Right cardiac atrium (tissue), 5 donors: ENCODE results near the gene CHD6. TPM values are rescaled to one million over a fixed set of nuclear protein-coding genes. Genes with fewer than 3 reads are reported as not detected.
"Not testable (repeated sequence)": the region's sequence is repeated elsewhere in the genome, so short reads cannot be mapped to it uniquely, and the experiment has no call there.

Experiments
- ATAC-seq, 2 donors: fragments of 200-7000 bp; cut with Tn5 transposase; one replicate each; pipeline versions ENCODE4 v1.8.0 to v1.9.1; 2020; ENCODE audit warnings: moderate library complexity in 2 of 2, mild to moderate bottlenecking in 1 of 2
- DNase-seq, 3 donors: peaks; one replicate each; pipeline ENCODE4 v3.0.0-alpha.2; 2020
- H3K27ac ChIP-seq: one replicate; pipeline ENCODE4 v1.5.1; 2013; ENCODE audit warnings: mild to moderate bottlenecking, low read length, control low read depth, moderate library complexity
- H3K27me3 ChIP-seq: one replicate; pipeline ENCODE4 v1.6.1; 2013; ENCODE audit not compliant: control insufficient read depth, insufficient read depth
- H3K4me1 ChIP-seq: one replicate; pipeline ENCODE4 v1.6.1; 2013; ENCODE audit warnings: low read length; ENCODE audit not compliant: control insufficient read depth, insufficient read depth
- H3K4me3 ChIP-seq: one replicate; pipeline ENCODE4 v1.5.1; 2013; ENCODE audit warnings: low read length, control low read depth
- H3K9me3 ChIP-seq: one replicate; pipeline ENCODE4 v1.6.1; 2013; ENCODE audit warnings: low read length; ENCODE audit not compliant: control insufficient read depth
- WGBS: extraction: QIAGEN DNeasy Blood & Tissue Kit; methylation state at CpG from one replicate; pipeline ENCODE4 v1.1.7; 2013; 5-methylcytosine and 5-hydroxymethylcytosine counted together
- intact Hi-C, 4 donors: fragments of 100-400 bp; cut with DNase I; formaldehyde crosslinking; loops; one replicate each; pipeline versions ENCODE4 v1.11.0 to v1.14.0; 2022 to 2023
- polyA plus RNA-seq: library from polyadenylated mRNA; stranded (reverse); fragments of 200-250 nt; gene quantifications from one replicate; pipeline ENCODE4 v1.2.3, GENCODE V29; 2013
- total RNA-seq, 4 donors: library from RNA; stranded (reverse); fragmentation: NEBNext Ultra II Directional; extraction: Animal tissue kit (Norgen Biotek cat#: 25700); gene quantifications; one replicate each; pipeline ENCODE4 v1.2.1, GENCODE V29; 2021
- donor health status: healthy with polysubstance abuse.
- donor health status: DM: no; HTN: yes; CAD: no.
- donor health status: DM: no; HTN: no; CAD: no.
- donor health status: DM: no; HTN: yes; CAD: no; lungs with severe emphysema.
- donor health status: DM: yes; HTN: yes; CAD: no.

Gene CHD6
- total and polyA plus RNA-seq, 5 donors, result 9.7 to 53.9 (median 49.2) TPM

DNA sequence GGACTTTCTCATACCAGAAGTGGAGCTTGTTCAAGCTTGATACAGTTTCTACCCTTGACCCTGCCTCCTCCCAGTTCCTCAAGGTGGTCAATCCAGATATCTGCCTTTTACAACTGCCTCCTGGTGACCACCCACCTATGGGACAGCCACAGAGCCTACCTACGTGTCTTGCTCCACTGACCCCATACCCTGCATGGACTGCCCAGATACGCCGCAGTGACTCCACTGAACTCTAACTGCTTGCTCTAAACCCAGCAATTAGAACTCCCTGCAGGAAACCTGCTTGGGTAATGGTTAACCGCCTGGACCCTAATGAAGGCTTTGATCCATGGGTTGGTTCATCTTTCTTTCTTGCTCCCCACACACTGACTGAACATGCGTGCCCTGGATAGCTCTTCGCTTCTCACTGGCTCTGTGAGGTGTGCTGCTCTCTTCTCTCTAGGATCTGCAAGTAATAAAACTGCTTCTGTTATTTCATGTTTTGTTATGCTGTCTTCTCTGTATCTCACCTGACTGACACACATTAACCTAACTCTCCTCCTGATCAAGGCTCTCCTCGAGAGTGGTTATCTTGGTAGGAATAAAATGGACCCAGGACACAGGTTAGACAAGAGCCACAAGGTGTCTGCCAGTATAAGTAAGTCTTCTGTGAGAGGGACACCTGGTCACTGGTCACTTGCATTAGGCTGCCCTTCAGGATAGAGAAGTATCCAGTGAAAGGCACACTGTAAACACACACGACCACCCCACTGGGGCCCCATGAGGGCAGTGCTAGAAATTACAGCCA is 79.2 kb downstream of the CHD6 start:
- intact Hi-C loops, result no loop called here
- ATAC-seq, result no peak
- Histone ChIP-seq H3K4me3 (no peak overlapping the region), H3K4me1 (no peaks in the 10 kb centered on the region), H3K27ac (no peak overlapping the region), H3K9me3 (no peaks in the 10 kb centered on the region), H3K27me3 (no peaks in the 10 kb centered on the region)
- WGBS, result 92% methylated on average over 8 of the region's 8 CpGs
- DNase-seq, result no peak

DNA sequence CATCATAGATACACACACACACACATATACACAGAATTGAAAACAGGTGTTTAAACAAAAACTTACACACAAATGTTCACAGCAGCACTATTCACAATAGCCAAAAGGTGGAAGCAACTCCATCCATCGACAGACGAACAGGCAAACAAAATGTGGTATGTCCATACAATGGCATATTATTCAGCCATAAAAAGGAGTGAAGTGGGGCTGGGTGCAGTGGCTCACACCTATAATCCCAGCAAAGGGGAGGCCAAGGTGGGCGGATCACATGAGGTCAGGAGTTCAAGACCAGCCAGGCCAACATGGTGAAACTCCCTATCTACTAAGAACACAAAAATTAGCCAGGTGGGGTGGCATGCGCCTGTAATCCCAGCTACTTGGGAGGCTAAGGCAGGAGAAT is 80.3 kb downstream of the CHD6 start:
- Histone ChIP-seq H3K4me3 (no peak overlapping the region), H3K4me1 (no peaks in the 10 kb centered on the region), H3K27ac (no peak overlapping the region), H3K9me3 (no peaks in the 10 kb centered on the region), H3K27me3 (no peaks in the 10 kb centered on the region)
- intact Hi-C loops, result no loop called here
- DNase-seq (no peak), ATAC-seq (no peak)
- WGBS, result 99% methylated on average over 4 of the region's 4 CpGs

DNA sequence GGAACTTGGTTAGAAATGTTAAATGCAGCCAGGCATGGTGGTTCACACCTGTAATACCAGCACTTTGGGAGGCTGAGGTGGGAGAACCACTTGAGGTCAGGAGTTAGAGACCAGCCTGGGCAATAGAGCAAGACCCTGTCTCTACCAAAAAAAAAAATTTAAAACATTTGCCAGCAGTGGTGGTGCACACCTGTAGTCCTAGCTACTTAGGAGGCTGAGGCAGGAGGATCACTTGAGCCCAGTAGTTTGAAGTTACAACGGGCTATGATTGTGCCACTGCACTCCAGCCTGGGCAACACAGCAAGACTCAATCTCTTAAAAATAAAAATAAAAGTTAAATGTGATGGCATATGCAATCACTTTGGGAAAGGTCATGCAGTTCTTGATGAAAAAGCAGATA is 82.6 kb downstream of the CHD6 start:
- H3K4me1 ChIP-seq, intact Hi-C loops, H3K9me3 ChIP-seq, H3K27ac ChIP-seq, H3K27me3 ChIP-seq, DNase-seq, H3K4me3 ChIP-seq, ATAC-seq: not testable (repeated sequence)
- 100% methylated on average over 1 of the region's 1 CpG for WGBS

DNA sequence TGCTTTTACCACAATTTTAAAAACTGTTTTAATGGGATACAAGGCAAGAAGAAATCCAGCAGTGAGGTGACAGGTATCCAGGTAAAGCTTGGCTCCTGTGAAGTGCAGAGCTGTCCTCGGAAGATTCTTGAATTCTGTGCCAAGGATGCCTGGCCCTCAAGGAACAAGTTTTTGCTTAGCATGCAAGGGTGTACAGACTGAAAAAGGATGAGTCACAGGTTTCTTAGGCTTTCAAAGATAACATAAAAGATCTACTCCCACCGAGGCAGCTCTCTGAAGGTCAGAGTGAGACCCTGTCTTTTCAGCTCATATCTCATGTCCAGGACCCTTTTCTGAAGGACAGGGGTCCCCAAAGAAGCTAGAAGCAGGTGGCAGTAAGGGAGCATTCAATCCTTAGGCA is 83.3 kb downstream of the CHD6 start:
- no peak overlapping the region for H3K4me3 ChIP-seq
- no peaks in the 10 kb centered on the region for H3K4me1 ChIP-seq
- 90% methylated on average over 2 of the region's 2 CpGs for WGBS
- H3K9me3 ChIP-seq, result no peaks in the 10 kb centered on the region
- H3K27me3 ChIP-seq, result no peaks in the 10 kb centered on the region
- no peak overlapping the region for H3K27ac ChIP-seq
- intact Hi-C loops, result no loop called here
- ATAC-seq (no peak), DNase-seq (no peak)

DNA sequence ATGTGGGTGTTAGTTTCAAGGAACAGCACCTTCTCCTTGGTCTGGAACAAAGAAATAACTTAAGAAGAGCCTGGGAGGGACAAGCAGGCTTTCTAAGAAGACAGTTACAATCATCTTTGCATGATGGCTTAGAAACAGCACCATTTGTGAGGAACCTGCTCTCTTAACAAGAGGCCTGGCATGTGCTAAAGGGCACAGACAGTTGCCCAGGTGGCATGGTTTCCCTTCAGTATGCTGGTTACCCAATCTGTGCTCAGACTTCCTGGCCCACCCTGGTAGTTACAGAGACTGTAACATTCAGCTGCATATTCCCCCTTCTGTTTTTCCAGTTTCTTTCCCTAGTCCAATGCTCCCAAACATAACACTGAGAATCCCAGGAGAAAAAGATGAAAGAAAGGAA is 84.0 kb downstream of the CHD6 start:
- intact Hi-C loops, result no loop called here

DNA sequence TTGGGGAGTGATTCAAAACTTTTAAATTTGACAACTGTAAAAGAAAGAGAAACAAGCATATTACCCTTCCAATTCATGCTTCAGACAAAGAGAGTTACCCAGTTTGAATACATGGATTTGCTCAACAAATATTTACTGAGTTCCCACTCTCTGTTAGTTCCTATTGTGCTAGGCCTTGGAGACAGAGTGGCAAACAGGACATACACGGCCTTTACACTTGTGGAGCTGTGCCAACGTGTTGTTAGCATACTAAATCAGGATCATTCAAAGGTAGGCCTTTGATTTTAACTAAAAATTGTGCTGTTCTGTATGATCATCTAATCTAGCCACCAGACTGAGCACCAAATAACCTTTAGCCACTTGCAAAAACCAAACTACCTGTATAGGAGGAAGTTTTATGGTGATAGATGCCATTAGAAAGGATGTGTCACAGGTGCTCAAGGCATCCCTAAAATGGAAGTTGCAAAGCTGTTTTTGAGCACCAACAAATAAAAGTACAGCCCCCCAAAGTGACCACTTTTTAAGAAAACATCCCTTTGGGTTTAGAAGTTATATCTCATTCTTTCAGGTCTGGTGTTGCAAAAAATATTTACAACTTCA is 84.5 kb downstream of the CHD6 start:
- ATAC-seq (no peak), DNase-seq (no peak)
- Histone ChIP-seq H3K4me1 (no peaks in the 10 kb centered on the region), H3K27me3 (no peaks in the 10 kb centered on the region), H3K4me3 (no peak overlapping the region), H3K27ac (no peak overlapping the region), H3K9me3 (no peaks in the 10 kb centered on the region)
- intact Hi-C loops, result no loop called here
- WGBS, result 63% methylated on average over 2 of the region's 2 CpGs

More for the DNA sequence above, 84.0 kb downstream of the CHD6 start:
- Histone ChIP-seq H3K9me3 (no peaks in the 10 kb centered on the region), H3K27me3 (no peaks in the 10 kb centered on the region), H3K4me3 (no peak overlapping the region), H3K27ac (no peak overlapping the region), H3K4me1 (no peaks in the 10 kb centered on the region)
- DNase-seq, result no peak
- no peak for ATAC-seq

DNA sequence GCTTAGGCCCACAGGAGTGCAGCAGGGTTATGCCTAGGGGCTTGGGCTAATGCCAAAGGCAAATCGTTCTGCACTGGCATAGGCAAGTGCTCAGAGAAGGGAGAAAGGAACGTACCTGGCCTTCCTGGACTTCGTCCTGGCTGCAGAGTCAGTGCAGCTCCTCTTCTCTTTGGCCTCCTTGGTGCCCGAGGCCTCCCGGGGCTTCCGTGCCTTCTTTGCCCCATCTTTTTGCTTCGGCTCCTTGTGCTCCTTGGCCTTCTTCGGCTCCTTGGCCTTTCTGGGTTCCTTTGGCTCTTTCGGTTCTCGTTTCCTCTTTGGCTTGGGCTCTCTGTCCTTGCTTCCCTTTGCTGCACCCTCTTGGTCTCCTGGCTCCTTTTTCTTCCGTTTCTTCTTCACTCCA is 85.2 kb downstream of the CHD6 start:
- no peaks in the 10 kb centered on the region for H3K9me3 ChIP-seq
- H3K4me1 ChIP-seq, result no peaks in the 10 kb centered on the region
- ATAC-seq (peak in 1 of 2 donors; percentile 33), DNase-seq (no peak)
- 90% methylated on average over 11 of the region's 11 CpGs for WGBS
- no peak overlapping the region for H3K4me3 ChIP-seq
- H3K27me3 ChIP-seq, result no peaks in the 10 kb centered on the region
- intact Hi-C loops, result no loop called here
- H3K27ac ChIP-seq, result no peak overlapping the region

DNA sequence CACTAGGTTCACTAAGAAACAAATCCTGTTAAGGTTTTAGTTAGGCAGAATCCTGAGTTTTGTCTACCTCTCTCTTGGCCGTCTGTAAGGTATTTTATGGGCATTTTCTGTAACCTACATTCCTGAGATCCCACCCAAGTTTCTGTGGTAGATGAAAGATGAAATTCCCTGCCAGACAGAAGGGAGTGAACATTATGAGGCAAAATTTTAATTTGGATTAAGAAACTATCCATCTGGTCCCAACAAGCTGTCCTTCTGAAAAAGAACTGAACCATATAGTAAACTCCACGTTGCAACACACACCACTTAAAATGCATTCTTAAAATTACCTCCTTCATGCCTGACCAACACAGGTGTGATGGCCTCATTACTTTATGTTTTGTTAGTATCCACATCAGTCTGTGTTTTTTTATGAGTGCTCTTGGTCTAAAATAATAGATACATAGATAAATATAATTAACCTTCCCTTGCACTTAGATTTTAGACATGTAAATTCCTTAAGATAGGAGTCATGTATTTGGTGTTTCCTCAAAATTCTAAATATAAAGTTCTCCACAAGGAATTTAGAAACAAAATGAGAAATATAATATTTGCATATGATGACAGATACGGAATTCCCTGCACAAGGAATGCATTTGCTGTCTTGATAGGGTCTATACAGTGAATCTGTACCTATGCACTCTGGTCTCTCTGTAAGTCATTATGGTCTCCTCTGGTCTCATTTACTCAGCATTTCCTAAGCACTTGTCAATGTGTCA is 86.5 kb downstream of the CHD6 start:
- Histone ChIP-seq H3K27ac (no peak overlapping the region), H3K9me3 (no peaks in the 10 kb centered on the region), H3K4me1 (no peaks in the 10 kb centered on the region), H3K27me3 (no peaks in the 10 kb centered on the region), H3K4me3 (no peak overlapping the region)
- DNase-seq (no peak), ATAC-seq (no peak)
- WGBS, result 89% methylated on average over 3 of the region's 3 CpGs
- intact Hi-C loops, result no loop called here

DNA sequence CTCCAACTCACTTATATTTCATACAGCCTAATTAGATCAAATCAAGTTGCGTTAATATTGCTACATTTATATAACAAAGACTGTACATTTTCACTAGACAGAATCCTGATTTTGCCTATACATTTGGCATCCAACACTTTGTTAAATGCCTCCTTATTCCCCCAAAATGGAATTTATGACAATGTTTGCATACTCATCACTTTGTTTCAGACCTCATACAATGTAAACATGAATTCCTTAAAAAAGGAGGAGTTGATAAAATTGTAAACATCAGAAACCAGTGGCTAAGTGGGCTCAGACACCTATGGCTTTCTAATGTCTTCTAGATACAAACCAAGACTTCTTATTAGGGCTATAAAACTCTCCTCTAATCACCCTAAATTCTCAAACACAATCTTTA is 87.3 kb downstream of the CHD6 start:
- Histone ChIP-seq H3K4me3 (no peak overlapping the region), H3K4me1 (no peaks in the 10 kb centered on the region), H3K27me3 (no peaks in the 10 kb centered on the region), H3K9me3 (no peaks in the 10 kb centered on the region), H3K27ac (no peak overlapping the region)
- 93% methylated on average over 1 of the region's 1 CpG for WGBS
- intact Hi-C loops, result no loop called here
- ATAC-seq, result no peak
- DNase-seq, result no peak

DNA sequence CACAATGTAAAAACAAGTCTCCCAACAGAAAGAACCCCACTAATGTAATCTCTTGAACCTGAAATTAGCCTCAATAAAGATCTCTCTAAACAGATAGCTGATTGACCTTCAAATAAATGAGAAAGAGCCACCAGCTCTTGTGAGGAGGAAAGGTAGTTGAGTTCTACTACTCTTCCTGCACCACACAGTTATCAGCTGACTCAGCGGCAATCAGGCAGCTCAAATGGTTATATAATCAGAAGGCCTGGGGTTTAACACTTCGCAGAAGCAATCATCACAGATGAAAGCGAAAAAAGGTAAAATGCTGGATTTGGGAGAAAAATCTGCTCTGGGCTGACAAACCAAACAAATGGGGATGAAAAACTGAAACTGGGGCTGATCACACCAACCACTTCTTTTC is 91.8 kb downstream of the CHD6 start:
- H3K9me3 ChIP-seq, result no peaks in the 10 kb centered on the region
- intact Hi-C loops, result no loop called here
- 44% methylated on average over 3 of the region's 3 CpGs for WGBS
- peak; percentile 49 to 64 for ATAC-seq
- H3K27me3 ChIP-seq, result no peaks in the 10 kb centered on the region
- H3K4me3 ChIP-seq, result no peak overlapping the region
- peak in 1 of 3 donors; percentile 43 for DNase-seq
- no peak overlapping the region for H3K27ac ChIP-seq
- peaks cover 4% of the 10 kb centered on the region for H3K4me1 ChIP-seq

DNA sequence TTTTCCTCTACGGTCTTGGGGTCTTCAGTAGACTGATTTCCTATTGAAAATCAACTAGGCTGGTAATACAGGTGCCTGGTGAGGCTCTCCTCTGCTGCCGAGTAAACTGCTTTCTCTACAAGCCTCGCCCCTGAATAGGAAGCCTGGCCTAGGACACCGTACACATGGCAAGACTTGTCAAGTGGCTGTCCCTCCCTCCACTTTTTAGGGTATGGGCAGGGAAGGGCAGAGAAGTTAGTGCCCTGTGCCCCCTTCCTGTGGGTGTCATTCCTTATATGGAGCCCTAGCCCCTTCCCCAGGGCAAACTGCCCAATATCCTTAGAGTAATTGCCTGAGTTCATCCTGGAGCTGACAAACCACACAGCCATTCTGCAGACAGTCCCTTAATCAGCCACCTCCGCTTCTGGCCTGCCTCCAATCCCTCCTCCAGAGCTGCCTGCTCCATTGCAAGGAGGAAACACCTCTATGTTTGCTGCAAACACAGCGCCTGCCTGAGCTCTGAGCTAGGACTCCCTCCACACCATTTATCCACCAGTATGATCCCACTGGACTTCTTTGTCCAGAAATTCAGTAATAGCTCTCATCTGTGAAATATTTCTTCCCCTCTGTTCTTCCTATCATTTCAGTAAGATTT is 93.1 kb downstream of the CHD6 start:
- H3K27me3 ChIP-seq, result no peaks in the 10 kb centered on the region
- H3K9me3 ChIP-seq, result no peaks in the 10 kb centered on the region
- peak; percentile 83 to 91 (median 88) for DNase-seq
- intact Hi-C loops, result no loop called here
- WGBS, result 26% methylated on average over 6 of the region's 6 CpGs
- H3K27ac ChIP-seq, result peak overlapping the region; percentile 74
- peak; percentile 94 to 95 for ATAC-seq
- peaks cover 4% of the 10 kb centered on the region for H3K4me1 ChIP-seq
- H3K4me3 ChIP-seq, result peak overlapping the region; percentile 16
